Embryonic facial prominence (tissue), 1 donor: ENCODE measurements around the gene SBSN.
"Not testable (repeated sequence)": the region's sequence is repeated elsewhere in the genome, so short reads cannot be mapped to it uniquely, and the experiment has no call there.

Source experiments
- DNase-seq: peaks from one replicate; pipeline ENCODE4 v3.0.0-alpha.2; 2016; ENCODE audit errors: extremely low spot score

The SBSN gene

DNA sequence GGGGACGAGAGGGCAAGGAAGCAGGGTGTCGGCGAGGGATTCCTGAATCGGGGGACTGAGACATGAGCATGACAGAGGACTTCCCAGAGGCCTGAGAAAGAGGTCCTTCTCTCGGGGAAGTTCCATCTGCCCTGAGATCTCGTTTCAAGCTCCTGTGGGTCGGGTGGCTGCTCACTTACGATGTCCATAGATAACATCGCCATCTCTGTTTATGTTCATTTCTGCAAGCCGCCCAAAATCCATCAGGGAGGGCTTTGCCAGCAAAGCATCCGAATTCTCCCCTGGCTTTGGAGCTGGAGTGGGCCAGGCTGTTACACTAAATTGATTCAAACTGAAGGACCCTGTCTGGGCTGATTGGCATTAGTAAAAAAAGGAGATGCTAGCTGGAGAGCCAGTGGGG, 20.6 kb downstream of the SBSN start:
- no peak for DNase-seq

DNA sequence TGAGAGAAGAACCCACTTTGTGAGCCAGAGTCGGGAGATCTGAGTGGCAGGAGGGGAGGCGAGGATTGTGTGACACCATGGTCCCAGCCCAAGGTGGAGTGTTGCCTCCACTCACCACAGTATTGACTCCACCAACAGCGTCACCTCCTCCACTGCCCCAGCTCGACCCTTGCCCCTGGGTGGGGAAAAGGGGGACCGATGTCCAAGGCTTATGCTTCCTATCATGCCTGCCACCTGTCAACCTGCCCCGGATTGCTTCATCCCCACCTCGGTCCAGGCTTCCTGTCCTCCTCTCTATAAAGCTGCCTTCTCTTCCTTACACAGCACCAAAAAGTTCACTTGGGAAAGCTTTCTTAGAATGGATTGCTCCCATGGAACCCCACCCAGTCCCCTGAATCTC, 22.1 kb downstream of the SBSN start:
- no peak for DNase-seq

DNA sequence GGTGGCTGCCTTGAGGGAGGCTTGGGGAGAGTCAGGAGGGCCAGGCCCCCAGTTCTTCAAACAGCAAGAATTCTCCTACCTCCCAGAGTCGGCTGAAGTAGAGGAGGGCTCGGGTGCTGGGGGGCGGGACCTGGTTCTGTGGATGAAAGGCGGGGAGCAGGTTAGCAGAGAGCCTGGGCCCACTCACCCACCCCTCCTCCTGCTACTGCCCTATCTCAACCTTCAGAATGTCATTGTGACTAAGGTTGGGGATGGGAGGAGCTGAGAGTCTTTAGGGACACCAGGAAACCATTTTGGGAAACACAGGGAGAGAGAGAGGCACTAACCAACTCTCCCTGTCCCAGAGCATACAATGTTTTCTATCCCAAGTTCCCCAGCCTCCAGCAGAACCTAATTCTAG, 25.4 kb downstream of the SBSN start:
- DNase-seq, result no peak

DNA sequence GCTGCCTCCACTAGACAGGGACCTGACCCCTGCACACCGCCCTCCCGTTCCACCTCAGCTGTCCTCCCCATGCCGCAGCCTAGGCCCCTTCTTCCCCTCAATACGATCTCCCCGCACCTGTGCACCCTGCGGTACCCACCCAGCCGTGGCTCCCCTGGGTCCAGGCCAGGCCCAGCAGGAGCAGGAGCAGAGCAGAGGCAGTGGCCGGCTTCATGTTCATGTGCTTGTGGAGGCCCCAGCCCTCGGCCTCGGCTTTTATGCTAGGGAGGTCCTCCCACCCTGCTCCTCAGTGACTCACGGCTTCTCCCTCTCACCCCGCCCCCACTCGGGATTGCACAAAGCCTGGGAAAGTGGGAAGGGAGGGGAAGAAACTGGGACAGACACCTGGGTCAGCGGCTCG, 26.4 kb downstream of the SBSN start:
- DNase-seq, result no peak

DNA sequence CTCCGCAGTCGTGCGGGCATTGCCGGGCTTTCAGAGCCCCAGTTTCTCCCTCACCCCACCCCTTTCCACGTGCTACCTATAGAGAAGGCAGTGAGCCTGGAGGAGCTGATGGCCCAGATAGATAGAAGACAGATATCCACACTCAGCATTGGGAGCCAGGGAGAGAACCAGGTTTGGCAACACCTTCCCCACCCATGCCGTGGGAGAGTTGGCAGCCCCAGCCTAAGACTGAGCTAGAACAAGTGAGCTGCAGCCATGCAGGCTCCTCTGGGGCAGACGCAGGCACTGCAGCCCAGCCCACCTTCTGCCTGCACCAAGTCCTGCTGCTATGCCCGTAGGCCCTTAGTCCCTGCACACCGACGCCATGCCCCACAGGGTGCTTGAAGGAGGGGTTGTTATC, 27.5 kb downstream of the SBSN start:
- no peak for DNase-seq

DNA sequence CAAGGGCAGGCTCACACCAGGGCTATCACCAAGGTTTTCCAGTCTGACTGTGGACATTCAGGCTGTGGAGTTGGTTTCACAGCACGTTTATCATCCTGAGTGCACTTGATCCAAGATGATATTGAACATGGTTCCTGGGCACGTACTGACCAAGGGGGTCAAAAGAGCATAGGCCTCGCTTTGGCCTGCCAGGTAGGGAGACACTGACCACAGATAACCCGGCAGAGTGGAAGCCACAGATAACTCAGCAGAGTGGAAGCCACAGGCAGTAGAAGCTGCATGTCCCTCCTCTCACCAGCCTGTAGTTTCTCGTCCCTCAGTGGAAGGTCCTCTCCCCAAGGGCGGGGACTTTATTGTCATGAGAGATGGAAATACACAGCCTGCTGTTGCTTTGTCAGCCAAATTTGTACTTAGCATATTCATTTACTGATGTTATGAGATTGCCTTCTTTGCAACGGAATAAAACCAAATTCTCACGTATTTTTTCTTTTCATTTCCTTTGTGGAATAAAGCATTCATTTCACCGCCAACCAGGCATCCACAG, 29.1 kb downstream of the SBSN start:
- DNase-seq, result no peak

DNA sequence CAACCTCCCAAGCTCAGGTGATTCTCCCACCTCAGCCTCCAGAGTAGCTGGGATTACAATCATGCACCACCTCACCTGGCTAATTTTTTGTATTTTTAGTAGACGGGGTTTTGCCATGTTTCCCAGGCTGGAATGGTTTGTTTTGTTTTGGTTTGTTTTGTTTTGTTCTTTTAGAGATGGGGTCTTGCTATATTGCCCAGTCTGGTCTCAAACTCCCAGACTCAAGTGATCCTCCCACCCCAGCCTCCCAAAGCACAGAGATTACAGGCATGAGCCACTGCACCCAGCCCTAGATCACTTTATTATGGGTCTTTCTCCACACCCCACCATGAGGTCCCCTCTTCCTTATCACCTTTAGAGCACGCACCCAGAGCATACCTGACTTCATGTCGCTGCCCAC, 29.9 kb downstream of the SBSN start:
- DNase-seq, result no peak

DNA sequence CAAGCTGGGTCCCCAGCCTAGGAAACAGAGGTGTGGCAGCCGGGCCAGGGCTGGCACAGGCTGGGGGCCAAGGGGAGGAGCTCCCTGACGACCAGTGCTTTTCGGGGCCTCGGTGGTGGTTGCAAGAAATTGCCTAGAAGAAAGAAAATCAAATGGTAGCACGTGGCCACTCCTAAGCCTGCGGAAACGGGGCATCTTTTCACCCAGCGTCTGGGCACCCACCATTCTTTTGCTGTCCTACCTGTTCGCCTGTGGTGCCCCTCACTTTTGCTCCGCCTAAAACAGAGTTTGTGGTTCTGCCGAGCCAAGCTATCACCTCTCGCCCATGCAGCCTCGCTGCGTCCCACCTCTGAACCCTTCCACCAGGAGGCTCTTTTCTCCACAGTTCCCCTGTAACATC, 30.7 kb downstream of the SBSN start:
- DNase-seq, result no peak

DNA sequence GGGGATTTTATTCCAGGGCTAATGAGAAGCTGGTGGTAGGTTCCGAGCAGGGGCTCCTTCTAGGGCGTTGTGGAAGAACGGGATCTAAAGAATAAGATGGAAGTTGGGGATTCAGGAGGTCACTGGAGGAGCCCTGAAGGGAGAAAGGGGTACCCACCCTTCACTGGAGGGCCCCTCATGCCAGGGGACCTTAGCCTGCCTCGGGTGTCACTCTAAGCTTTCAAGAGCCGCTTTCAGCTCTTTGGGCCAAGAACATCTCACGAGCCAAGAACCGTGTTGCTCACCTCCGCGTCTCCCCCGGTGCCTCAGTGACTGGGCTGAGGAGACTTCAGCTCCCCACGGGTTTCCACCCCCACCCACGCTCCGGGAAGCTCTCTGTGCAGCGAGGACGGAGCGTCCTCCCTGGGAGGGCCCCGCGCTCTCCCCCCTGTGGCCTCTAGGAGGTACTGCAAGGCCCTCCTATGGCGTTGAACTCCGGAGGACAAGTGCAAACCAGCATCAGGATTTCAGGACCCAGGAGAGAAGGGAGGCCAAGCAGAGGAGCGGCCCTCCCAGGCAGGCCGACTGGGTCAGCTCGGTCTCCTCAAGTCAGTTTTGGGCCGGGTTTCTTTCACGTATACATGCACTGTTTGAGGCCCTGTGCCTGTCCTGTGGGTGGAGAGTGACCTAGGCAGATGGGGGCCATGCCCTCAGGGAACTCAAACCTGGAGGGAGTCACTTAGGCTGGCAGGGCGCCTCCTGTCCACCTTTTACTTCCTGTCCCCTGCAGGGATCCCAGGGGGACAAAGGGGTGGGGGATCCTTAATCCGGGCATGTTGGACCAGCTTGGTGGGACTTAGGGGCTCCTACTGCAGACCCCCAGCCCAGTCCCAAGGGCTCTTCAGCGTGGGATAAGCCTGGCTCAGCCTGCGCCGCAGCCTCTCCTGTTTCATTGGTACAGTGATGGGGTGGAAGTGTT, 32.7 kb downstream of the SBSN start:
- DNase-seq, result no peak

DNA sequence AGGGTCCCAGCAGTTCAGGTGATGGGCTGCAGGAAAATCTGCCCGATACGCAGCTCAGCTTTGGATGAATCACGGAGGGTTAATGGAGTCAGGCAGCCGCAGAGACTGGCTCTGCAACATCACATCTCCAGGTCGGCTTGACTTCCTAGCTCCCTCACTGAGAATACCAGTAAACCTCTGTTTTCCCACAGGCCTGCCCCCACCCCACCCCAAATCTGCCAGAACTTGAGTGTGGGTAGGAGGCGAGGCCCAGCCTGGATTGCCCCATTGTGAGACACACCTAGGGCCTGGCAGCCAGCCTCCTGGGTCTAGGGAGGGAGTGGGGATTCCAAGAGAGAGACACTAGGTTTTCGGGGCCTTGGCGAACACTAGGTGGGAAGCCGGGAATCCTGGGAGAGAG, 34.1 kb downstream of the SBSN start:
- DNase-seq, result no peak

DNA sequence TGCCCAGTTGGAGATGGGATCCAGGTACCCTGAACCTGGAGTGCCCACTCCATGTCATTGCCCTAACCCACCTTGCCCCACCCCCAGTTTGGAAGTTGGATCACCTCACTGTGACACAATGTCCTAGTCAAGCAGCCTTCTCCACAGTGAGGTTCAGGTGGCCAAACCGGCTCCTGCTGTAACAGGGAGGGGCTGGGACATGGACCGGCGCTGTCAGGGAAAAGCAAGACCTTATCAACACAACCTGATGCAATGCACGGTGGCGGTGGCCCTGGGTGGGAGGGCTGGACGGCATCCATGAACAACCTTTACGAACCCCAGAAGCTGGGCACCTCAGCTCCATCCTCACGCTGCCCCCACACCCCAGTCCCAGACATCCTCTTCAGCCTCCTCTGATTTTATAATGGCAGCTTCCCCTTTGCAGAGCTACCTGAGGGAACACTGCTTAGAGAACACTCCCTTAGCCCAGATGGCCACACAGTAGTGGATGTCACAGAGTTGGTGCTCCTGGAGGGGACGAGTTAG, 36.2 kb downstream of the SBSN start:
- DNase-seq, result no peak

DNA sequence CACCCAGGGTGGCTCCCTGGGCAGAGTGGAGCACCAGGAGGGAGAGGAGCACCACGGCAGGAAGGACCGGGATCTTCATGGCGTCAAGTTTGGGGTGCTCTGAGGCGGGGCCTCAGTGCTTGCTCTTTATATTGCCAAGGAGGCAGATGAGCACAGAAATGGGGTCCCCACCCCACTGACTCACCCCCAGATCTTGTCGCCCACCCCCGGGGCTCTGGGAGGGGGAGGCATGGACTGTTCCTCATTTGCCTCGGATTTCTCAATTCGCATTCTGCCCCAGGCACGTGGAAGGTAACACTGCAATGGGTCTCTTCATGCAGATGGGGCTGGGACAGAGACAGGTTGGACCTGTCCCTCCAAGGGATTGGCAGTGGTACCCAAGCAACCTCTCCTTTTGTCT, 37.7 kb downstream of the SBSN start, which contains the start of gene KRTDAP:
Gene KRTDAP, minus strand, starts transcription at position 101 of the 400 bp plus-strand sequence. Its CDS starts 22 bp downstream, at position 79.
- DNase-seq, result no peak

DNA sequence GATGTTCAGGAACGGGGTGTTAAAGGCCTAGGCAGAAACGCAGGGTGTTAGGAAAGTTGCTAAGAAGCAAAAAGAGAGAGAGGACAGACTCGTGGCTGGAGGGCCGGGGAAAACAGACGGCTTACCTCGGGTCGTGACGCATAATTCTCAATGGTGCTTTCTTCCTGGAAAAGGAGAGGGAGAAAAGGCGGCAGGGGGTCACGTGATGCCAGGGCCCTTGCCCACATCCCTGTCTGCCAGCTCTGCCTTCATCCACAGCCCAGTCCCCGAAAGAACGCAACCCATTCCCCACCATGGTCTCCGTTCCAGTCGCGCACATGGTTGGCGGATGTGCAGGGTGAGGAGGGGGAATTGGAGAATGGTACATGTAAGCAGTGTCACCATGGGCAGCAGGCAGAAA, 39.4 kb downstream of the SBSN start:
- no peak for DNase-seq

DNA sequence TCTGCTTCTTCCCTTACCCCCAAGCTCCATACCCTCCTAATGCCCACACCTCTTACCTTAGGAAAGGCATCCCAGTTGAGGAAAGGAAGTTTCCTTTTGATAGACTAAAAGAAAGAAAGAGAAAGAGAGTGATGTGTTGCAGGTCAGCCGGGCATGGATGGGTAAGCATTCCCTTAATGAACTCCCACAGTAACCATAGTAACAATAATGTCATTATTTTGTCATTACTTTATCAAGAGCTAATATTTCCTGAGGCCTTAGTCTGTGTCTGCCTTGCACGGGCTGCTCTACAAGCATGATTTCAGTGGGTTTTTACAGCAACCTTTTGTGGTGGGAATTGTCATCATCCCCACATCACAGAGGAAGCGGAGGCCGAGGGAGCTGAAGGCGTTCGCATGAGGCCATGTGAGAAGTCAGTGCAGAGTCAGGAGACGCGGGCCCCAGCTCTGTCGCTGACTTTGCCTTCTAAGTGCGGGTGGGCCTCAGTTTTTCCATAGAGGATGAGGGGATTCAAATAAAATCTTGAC, 40.4 kb downstream of the SBSN start:
- no peak for DNase-seq

DNA sequence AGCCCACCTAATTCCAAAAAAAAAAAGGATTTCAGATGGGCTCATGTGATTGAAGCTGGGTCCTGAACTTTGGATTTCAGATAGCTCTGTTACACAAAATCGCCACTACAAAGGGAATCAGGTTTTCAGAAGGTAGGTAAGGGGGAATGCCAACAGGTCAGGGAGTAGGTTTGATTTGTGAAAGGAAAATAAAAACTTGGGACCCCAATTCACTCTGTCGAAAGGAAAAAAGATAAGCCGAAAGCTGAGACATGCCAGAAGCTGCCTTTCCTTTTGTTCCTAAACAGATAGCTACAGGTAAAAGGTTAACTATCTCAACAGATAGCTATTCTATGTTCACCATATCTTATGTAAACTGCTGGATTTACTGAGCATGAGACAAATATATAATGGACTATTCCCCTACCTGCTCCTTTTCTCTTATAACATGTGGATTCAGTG, 41.8 kb downstream of the SBSN start:
- DNase-seq, result no peak

DNA sequence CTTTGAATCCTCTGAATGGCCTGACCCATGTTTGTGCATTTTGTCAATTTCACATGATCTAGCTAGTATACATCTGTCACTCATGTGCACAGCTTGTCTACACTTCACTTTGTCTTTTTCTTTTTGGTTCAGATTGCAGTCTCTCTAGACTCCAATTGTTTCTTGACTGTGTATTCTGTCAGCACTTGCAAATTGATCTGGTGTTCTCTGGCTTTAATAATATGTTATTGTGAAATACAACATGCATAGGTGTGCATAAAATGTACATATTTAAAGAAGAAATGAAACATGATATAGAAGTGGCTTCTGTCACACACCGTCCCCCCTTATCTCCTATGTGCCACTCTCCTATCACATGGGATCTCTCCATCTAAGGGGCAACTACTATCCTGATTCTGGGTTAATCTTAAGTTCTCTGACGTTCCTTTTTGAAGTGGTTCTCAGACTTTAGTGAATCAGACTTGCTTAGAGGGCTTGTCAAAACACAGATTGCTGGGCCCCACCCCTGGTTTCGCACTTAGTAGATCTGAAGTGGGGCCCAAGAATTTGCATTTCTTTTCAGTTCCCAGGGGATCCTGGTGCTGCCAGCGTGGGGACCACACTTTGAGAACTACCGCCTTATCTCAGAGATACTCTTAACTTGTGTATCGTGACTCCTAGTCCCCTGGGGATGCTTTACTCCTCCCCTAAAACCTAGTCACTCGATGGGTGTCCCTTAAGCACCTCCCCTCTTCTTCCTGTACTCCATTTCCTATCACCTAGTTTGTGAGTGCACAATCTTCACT, 43.7 kb downstream of the SBSN start:
- DNase-seq, result no peak

DNA sequence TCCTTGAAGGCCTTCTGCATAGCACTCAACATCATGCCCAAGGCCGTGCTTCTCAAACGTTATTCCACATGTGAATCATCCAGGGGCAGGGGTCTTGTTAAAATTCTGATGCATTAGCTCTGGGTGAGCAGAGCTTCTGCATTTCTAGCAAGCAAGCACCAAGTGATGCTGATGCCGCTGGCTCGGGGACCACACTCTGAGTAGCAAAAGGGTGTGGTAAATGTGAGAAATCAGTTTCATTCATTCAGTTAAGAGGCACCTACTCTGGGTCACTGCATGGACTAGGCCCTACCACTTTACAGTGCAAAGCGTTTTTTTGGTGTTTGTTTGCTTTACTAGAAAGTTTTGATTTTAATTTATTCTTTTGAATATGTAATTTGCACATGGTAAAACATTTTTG, 45.0 kb downstream of the SBSN start:
- DNase-seq, result no peak

DNA sequence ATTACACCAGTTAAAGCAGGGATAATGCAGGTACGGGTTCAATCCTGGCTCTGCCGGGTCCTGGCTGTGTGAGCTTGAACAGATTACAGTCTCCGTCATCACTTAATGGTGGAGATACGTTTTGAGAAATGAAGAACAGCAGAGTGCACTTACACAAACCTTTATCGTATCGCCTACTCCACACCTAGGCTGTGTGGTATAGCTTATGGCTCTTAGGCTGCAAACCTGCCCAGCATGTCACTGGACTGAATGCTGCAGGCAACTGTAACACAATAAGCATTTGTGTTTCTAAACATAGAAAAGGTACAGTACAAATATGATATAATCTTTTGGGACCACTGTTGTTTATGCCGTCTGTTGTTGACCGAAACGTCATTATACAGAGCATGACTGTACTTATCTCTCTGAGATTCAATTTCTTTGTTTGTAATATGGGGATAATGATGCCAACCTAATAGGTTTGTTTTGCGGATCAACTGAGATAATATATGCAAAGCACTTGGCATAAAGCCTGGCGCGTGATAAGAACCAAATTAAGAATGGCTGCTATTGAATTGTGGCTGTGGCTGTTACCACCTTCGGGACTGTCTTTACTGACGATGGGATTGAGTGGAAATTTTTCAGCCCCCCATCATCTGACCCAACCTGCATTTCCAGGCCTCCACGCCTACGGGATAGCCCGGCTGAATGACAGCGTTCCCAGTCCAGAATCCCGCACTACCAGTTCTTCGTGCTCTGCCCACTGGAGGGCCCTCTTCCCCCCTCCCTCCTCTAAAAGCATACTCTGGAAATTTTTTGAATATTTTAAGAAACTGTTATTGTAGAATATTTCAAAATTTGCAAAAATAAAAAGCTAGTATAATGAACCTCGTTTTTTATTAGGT, 49.1 kb downstream of the SBSN start:
- no peak for DNase-seq

DNA sequence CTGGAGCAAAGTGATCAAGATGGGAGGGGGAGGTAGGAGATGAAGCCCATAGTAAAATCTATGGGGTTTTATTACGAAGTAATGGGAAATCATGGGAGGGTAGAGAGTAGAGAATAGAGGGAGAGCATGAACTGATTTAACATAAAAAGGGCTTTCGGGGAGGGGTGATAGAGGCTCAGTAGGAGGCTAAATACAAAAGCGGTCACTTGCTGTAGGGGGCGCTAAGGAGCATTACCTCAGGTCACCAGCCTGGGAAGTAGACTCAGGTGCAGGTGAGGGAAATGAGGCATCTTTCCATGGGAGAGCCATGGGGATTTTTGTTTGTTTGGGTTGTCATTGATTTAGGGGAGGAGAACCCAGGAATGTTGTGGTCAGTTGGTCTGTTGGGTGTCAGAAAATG, 52.0 kb downstream of the SBSN start:
- no peak for DNase-seq

DNA sequence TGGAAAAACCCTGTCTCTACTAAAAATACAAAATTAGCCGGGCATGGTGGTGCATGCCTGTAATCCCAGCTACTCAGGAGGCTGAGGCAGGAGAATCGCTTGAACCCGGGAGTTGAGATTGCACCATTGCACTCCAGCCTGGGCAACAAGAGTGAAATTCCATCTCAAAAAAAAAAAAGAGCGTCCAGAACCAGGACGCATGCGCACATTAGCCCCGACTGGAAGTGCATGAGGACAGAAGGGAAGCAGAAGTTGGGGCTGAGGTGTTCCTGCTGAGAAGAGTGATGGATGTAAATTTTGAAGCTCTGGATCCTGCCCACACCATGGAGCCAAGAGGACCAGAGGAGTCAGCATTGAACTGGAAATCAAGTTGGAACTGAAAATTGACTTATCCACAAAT, 53.5 kb downstream of the SBSN start:
- DNase-seq, result not testable (repeated sequence)

DNA sequence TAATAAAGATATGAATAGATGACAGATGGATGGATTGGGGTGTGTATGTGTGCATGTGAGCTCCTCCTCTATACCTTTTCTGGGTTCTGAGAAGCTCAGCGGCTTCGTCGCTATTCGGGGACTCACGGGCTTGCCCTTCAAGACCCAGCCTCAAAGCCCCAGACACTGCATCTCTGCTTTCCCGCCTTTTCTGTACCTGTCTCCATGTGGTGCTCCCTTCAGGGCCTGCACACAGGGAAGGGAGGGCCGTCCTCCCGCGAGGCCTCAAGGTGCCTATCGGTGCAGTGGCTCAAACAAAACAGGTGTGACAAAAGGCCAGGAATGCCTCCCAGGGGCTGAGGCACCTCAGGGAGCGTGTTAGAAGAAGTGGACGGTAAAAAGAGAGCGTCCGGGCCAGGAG, 54.0 kb downstream of the SBSN start:
- DNase-seq, result no peak
